Gastrocnemius medialis (tissue), 4 donors: ENCODE results near the gene CCDC78.

Experiments
- CTCF ChIP-seq, 5 experiments: fragments of 450-650 bp in 3 of 5; fragments of 200-600 bp in 2 of 5; sonication (generic) in 2 of 5; IDR thresholded peaks in 4 of 5; conservative IDR thresholded peaks in 1 of 5; 1 replicate in 4 of 5; 2 replicates in 1 of 5; pipeline ENCODE4 v1.5.1; 2016 to 2019; ENCODE audit warnings: antibody characterized with exemption in 5 of 5, mild to moderate bottlenecking in 3 of 5, moderate library complexity in 3 of 5
- POLR2A ChIP-seq, 2 donors: fragments of 450-650 bp; IDR thresholded peaks; one replicate each; pipeline ENCODE4 v1.6.1; 2017; ENCODE audit warnings: antibody characterized with exemption in 2 of 2, mild to moderate bottlenecking in 2 of 2, moderate library complexity in 2 of 2

GRCh38 chr16:725463-726187, 618 bp downstream of the CCDC78 start:
- TF ChIP-seq CTCF (IDR thresholded peaks at IDR 0.05 in 4 of 5, conservative IDR thresholded peaks at IDR 0.05 in 1 of 5): no peak
- TF ChIP-seq POLR2A (IDR thresholded peaks at IDR 0.05): no peak
